Suppressor macrophage treated with lipopolysaccharide for 4 hours (primary cell): ENCODE data around the gene FKBP7.
A peak's percentile ranks its signal among the peaks of the same experiment; 100 is the strongest.
"Not testable (repeated sequence)": the region's sequence is repeated elsewhere in the genome, so short reads cannot be mapped to it uniquely, and the experiment has no call there.

Experiments
- DNase-seq: peaks from one replicate; pipeline ENCODE4 v3.0.0-alpha.2; 2020

Gene FKBP7

DNA sequence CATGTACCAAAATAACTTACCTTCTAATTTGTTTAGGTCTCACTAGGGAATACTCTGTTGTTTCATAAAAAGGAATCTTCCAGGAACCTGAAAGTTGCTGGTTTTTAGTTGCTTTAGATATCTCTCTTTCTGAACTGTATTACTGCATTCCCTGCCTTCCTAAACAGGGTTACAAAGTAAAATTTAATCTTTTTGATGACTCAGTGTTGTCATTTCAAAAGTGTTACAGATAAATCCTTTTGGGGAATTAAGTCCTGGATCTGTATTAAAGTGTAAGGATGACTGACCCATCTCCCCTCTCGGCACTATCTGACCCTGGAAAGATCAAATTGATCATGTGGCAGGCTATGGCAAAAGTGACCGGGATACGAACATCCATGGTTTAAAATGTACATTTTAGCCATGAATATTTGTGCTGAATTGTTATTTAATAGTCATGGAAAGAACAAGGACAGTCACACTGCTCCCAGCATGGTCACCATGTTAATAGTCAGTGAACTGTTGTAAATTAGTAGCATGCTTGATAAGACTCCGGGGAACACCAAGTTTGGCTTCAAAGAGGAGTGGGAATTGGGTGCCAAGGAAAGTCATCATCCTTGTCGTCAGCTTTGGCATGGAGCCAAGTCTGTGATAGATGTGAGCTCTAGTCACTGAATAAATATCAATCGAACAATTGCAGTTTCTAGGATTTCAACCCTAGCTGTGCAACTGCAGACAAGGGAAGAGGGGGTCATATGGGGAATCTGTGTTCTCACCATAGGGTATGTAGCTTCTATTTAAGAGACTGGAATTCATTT is 6.0 kb upstream of the FKBP7 start:
- DNase-seq: no peak

DNA sequence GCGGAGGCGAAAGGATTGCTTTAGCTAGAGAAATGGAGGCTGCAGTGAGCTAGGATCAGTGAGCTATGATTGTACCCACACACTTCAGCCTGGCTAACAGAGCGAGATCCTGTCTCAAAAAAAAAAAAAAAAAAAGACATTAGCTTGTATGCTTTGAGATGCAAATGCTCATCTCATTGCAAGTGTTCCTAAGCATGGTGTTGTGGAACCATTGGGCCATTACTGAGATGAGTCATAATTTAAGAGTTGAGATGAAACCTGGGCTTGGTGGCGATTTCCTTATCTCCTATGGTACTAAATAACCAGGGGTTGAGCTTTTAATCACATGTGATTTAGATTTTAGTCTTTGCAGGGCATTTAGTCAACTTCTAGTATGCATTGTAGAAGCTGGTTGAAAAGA is 4.0 kb upstream of the FKBP7 start:
- DNase-seq: no peak

GRCh38 chr2:178480227-178481181 is 2.1 kb upstream of the FKBP7 start, which contains the start of gene PLEKHA3:
PLEKHA3 (plus strand) TSS chr2:178480457; CDS start chr2:178480870, 413 bp downstream.
- peak; percentile 97 for DNase-seq

- DNase-seq: no peak
Measured at GRCh38 chr2:178479758-178480226, 1.4 kb upstream of the FKBP7 start.

- no peak for DNase-seq
Measured at GRCh38 chr2:178479275-178479616, 846 bp upstream of the FKBP7 start.

DNA sequence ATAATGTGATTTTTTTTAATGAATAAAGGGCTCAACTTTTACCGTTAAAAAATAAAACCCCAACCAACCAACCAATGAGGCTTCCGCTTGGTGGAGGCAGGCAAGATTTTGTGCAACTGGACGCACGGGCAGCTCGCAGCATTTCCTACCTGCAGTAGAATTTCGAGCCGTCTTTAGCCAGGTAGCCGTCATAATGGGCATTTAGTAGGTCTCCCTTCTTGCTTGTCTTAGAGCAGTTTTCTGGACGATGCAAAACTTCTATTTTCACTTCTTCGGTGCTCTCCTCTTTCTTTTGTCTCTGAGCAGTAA is 316 bp downstream of the FKBP7 start:
- no peak for DNase-seq

DNA sequence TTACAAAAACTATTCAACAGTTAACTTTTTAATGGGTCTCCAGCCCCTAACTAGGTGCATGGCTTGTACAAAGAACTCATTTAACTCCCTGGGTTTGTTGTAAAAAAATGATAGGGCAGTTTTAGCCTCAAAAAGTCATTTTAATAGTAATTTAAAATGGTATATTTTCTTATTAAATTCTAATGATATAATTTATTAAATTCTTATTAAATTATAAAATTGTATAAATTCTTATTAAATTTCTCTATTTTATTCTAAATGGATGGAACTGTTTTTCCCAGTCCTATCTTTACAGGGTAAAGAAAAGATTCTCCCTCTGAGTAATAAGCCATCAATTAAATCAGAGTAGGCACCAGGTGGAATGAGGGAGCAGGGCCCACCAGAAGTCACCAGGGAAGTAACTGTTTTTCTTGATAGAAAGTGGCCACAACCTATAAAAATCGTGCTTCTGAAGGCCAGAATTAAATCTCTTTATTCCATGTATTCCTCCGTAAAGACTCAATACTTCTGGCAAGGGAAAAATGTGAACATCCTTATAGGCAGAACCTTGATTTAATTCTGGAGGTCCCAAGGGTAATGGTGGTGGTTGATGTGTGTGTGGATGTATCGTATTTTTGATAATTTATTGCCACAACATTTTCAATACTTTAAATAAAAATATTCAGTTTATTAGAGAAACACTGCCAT is 814 bp downstream of the FKBP7 start:
- no peak for DNase-seq

DNA sequence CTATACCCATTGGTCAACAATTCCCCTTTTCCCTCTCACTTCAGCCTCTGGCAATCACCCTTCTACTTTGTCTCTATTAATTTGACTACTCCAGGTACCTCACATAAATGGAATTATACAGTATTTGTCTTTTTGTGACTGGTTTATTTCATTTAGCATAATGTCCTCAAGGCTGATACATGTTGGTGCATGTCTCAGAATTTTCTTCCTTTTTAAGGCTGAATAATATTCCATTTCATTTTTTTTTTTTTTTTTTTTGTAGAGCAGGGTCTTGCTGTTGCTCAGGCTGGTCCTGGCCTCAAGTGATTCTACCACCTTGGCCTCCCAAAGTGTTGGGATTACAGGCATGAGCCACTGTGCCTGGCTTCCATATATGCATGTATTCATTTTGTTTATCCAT is 1.9 kb downstream of the FKBP7 start:
- no peak for DNase-seq

GRCh38 chr2:178474560-178474959 is 3.8 kb downstream of the FKBP7 start:
- no peak for DNase-seq

DNA sequence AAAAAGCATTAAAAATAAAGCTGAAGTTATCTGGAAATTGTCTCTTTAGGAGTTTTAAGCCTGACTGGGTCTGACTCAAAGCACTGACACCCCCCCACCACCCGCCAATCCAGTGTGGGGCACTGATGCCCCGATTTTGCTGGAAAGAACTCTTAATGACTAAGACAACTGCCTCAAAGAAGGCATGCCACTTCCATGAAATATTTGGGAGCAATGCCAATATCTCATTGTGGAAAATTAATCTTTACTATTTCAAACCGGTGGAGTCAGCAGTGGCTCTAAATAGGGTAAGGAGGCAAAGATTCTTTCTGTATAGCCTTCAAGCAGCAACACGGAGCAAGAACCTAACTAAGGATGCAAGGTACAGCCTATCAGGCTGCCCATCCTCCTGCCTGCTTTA is 4.5 kb downstream of the FKBP7 start:
- DNase-seq: no peak

- DNase-seq: no peak
Measured at GRCh38 chr2:178473373-178473772, 5.0 kb downstream of the FKBP7 start.

GRCh38 chr2:178471313-178471712 is 7.1 kb downstream of the FKBP7 start:
- DNase-seq: not testable (repeated sequence)

DNA sequence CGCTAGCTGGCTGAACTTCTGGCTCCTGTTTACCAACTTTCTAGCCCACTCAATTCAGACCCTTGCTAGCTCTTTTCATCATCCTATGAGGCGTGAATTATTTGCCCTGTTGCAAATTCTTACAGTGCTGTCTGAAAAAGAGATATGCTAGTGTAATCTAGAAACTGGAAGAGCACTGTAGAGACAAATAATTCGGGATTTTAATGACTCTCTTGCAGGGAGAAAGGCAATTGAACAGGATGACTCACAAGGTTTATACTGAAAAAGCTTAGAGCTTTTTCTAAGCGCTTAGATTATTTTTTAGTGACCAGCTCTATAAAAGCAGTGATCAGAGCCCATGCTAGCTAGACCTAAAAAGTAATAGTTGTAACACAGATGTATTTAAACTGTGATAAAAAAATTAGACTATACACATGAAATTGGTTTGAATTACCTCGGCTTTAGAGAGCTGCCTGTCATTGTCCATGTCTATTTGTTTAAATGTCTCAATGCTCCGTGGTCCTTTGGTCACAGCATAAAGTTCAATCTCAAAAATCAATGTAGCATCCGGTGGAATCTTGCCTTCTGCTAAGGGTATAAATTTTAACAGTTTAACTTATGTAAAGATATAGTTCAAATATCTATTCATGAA is 9.1 kb downstream of the FKBP7 start:
- DNase-seq: no peak

- DNase-seq: no peak
Measured at GRCh38 chr2:178457390-178457886, 21.0 kb downstream of the FKBP7 start.

GRCh38 chr2:178455947-178456346 is 22.5 kb downstream of the FKBP7 start:
- no peak for DNase-seq

DNA sequence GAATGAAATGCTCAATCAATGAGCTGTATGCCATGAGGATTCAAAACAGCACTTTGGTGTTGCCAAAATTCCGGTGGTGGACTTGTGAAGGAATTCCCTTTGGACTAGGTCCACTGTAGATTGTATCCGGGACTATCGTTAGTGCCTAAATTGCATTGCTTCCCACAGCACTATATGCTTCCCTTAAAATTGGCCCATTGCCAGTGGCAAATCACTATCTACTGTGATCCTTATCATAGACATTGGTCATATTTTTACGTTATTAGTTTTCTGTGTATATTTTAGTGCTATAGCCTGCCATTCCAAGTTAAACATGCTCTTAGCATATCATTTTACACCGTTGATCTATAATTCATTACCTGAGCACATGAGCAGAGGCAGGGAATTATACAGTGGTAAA is 25.5 kb downstream of the FKBP7 start:
- no peak for DNase-seq

DNA sequence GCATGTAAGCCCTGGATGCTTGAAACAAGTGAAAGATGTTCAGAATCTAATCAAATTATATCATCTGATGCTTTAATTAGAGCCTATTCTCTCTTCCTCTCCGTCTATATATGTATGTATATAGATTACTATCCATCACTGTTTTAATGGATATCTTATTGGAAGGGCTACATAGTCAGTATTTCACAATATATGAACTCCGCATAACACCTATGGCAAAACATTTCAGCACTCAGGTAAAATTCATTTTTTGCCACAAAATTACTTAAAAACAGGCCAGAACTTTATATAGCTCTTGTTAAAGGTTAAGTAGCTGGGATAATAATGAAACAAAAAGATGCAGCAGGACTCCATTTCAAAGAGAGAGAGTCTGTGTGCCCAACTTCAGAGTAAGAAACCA is 26.1 kb downstream of the FKBP7 start:
- DNase-seq: no peak

DNA sequence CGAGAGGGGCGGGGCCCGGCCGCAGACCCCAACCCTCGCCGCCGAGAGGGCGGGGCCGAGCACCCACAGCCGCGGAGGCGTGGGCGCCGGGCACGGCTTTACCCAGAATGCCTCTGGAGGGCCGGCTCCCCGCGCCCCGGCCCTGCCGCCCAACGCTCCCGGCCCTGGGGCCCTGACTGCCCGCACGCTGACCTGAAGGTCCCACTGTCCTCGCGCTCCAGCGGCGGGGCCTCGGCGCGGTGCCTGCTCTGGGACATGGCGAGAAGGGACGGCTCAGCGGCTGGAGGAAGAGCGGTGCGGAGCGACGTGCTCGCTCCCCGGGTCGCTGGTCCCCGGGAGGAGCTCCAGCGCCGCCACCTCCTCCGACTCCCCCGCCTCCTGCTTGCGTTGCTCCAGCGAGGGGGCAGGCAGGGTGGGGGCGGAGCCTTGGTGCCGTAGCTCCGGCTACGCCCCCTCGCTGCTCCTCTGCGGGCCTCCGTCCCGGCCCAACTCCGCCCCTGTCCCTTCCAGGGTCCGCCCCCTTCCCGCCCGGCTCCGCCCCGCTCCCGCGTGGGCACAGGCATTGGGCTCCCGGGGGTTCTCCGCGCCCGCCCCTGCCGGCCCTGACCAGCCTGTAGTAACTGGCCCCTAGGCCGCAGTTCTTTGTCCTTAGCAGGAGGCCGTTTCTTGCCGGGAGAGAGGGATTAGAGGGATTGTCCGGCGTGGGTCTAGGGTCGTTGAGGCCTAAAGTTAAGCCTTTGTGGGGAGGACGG is 27.4 kb downstream of the FKBP7 start, which contains the start of the genes PJVK and PRKRA:
Gene PJVK (plus strand): TSS at position 605 of the 752 bp plus-strand sequence. CDS start 2,032 bp downstream, outside the sequence.
Gene PRKRA (minus strand): TSS at position 402 of the 752 bp plus-strand sequence. CDS start 145 bp downstream, at position 257.
- peak; percentile 99 for DNase-seq

GRCh38 chr2:178450524-178450773 is 28.0 kb downstream of the FKBP7 start:
- DNase-seq: no peak

GRCh38 chr2:178449700-178450523 is 28.5 kb downstream of the FKBP7 start:
- peak; percentile 7 for DNase-seq
